Measurements from ENCODE around the gene SMO.

DNA sequence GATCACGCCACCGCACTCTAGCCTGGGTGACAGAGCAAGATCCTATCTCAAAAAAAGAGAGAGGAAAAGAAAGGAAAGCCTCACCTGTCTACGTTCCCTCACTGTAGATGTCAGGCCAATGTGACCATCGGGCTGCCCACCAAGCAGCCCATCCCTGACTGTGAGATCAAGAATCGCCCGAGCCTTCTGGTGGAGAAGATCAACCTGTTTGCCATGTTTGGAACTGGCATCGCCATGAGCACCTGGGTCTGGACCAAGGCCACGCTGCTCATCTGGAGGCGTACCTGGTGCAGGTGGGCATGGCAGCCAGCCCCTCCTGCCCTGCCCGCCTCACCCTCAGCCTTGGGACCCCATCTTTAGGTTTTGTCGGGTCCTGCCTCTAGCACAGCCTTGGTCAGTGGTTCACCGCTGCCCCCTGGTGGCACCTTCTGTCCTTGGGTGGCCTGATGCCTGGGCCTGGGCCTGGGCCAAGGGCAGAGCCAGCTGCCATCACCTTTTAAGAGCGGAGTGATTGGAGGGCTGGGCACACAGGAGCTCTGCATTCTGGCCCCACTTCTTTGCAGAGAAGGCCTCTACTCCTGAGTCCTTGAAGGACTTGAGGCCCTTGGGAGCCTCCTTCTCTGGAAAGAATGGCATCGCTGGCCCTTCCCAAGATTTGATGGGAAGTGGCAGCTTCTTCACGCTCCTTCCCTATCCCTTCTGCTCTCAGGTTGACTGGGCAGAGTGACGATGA, 22.0 kb downstream of the SMO start:
- TF ChIP-seq, protein P1, sequence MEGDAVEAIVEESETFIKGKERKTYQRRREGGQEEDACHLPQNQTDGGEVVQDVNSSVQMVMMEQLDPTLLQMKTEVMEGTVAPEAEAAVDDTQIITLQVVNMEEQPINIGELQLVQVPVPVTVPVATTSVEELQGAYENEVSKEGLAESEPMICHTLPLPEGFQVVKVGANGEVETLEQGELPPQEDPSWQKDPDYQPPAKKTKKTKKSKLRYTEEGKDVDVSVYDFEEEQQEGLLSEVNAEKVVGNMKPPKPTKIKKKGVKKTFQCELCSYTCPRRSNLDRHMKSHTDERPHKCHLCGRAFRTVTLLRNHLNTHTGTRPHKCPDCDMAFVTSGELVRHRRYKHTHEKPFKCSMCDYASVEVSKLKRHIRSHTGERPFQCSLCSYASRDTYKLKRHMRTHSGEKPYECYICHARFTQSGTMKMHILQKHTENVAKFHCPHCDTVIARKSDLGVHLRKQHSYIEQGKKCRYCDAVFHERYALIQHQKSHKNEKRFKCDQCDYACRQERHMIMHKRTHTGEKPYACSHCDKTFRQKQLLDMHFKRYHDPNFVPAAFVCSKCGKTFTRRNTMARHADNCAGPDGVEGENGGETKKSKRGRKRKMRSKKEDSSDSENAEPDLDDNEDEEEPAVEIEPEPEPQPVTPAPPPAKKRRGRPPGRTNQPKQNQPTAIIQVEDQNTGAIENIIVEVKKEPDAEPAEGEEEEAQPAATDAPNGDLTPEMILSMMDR (IDR thresholded peaks at IDR 0.05): peak; percentile 84
- TF ChIP-seq EZH2 (IDR thresholded peaks at IDR 0.05; ENCODE audit: borderline replicate concordance, insufficient read depth, low read depth, low read length, poor library complexity, severe bottlenecking): no peak
